H54 (cell line): ENCODE data around the gene RAB14.

Source experiments
- DNase-seq: peaks from one replicate; pipeline ENCODE4 v3.0.0; 2011; ENCODE audit warnings: low spot score, mixed read lengths; ENCODE audit not compliant: insufficient read length
- FAIRE-seq: peaks from 3 replicates; lab custom pipeline; 2011; peaks lifted over from hg19 to GRCh38; lab: Jason Lieb, UNC
- POLR2A ChIP-seq: IDR thresholded peaks from 2 replicates; pipeline ENCODE4 v1.6.1; 2011; ENCODE audit warnings: low read depth, mild to moderate bottlenecking, low read length

RAB14 gene

GRCh38 chr9:121178676-121179372 lies 22.8 kb downstream of the RAB14 start:
- FAIRE-seq: peak; percentile 93
- no peak for DNase-seq

GRCh38 chr9:121173501-121173900 lies 28.2 kb downstream of the RAB14 start:
- DNase-seq (no peak), FAIRE-seq (no peak)
- no peak for TF ChIP-seq POLR2A

More at GRCh38 chr9:121178676-121179372, 22.8 kb downstream of the RAB14 start:
- TF ChIP-seq POLR2A: no peak

GRCh38 chr9:121172726-121173487 lies 28.8 kb downstream of the RAB14 start:
- FAIRE-seq (peak; percentile 43), DNase-seq (no peak)
- no peak for TF ChIP-seq POLR2A

GRCh38 chr9:121171236-121171635 lies 30.4 kb downstream of the RAB14 start:
- no peak for TF ChIP-seq POLR2A
- no peak for DNase-seq
- no peak for FAIRE-seq

- peak; percentile 90 for FAIRE-seq
- DNase-seq: peak; percentile 33
- TF ChIP-seq POLR2A: no peak
These were observed 32.5 kb downstream of the RAB14 start for GRCh38 chr9:121169094-121169601.

- no peak for TF ChIP-seq POLR2A
- FAIRE-seq (no peak), DNase-seq (no peak)
These were observed 33.6 kb downstream of the RAB14 start for GRCh38 chr9:121168052-121168451.

- DNase-seq: no peak
- TF ChIP-seq POLR2A: no peak
- peak; percentile 88 for FAIRE-seq
These were observed 41.6 kb downstream of the RAB14 start for GRCh38 chr9:121160025-121160424.

- no peak for TF ChIP-seq POLR2A
- DNase-seq (no peak), FAIRE-seq (peak; percentile 84)
These were observed 43.7 kb downstream of the RAB14 start for GRCh38 chr9:121157939-121158338.

GRCh38 chr9:121156263-121156731 lies 45.4 kb downstream of the RAB14 start:
- peak; percentile 99 for FAIRE-seq
- no peak for TF ChIP-seq POLR2A
- DNase-seq: peak; percentile 42

GRCh38 chr9:121154782-121155181 lies 46.9 kb downstream of the RAB14 start:
- FAIRE-seq (peak; percentile 99), DNase-seq (peak; percentile 20)
- no peak for TF ChIP-seq POLR2A

- FAIRE-seq: peak; percentile 86
- DNase-seq: no peak
- no peak for TF ChIP-seq POLR2A
These were observed 48.0 kb downstream of the RAB14 start for GRCh38 chr9:121153642-121154041.

GRCh38 chr9:121150188-121150587 lies 51.5 kb downstream of the RAB14 start:
- FAIRE-seq: no peak
- TF ChIP-seq POLR2A: no peak

GRCh38 chr9:121144482-121144881 lies 57.2 kb downstream of the RAB14 start:
- DNase-seq (no peak), FAIRE-seq (no peak)
- no peak for TF ChIP-seq POLR2A

More at GRCh38 chr9:121150188-121150587, 51.5 kb downstream of the RAB14 start:
- no peak for DNase-seq

GRCh38 chr9:121143771-121144170 lies 57.9 kb downstream of the RAB14 start:
- DNase-seq: no peak
- no peak for TF ChIP-seq POLR2A
- FAIRE-seq: no peak
